Measurements from ENCODE around the gene CS. TPM values are rescaled to one million over a fixed set of nuclear protein-coding genes. Genes with fewer than 3 reads are reported as not detected.
A peak's percentile ranks its signal among the peaks of the same experiment; 100 is the strongest.
"Not testable (repeated sequence)": the region's sequence is repeated elsewhere in the genome, so short reads cannot be mapped to it uniquely, and the experiment has no call there.

CS gene
- total and polyA plus RNA-seq, 2 of the 4 experiments (the other 2 are of a cell fraction): 139 to 146 TPM

- POLR2A ChIA-PET (ENCODE audit: unreplicated experiment): no interaction called here
- in situ Hi-C loops (cut with MboI; ENCODE audit: low sequenced_read_pairs) (no loop called here), intact Hi-C loops (cut with micrococcal nuclease) (no loop called here), dilution Hi-C loops (cut with HindIII; ENCODE audit: low sequenced_read_pairs, unreplicated experiment) (no loop called here)
- H4K8ac ChIP-seq (ENCODE audit: low read depth in 2 of 2, low read length in 2 of 2): no peak overlapping the region
- H3K9me3 ChIP-seq (ENCODE audit: control insufficient read depth, insufficient read depth, low read length): no peaks in the 10 kb centered on the region
- TF ChIP-seq USF2 (IDR thresholded peaks at IDR 0.05; ENCODE audit: low read depth, low read length): no peak
- no peak for TF ChIP-seq SMC3 (IDR thresholded peaks at IDR 0.05; ENCODE audit: low read depth, low read length)
- peak; percentile 70 for TF ChIP-seq CEBPB (IDR thresholded peaks at IDR 0.05; ENCODE audit: low read depth, low read length)
- no peak overlapping the region for H2AFZ ChIP-seq (replicated peaks; ENCODE audit: low read length, poor library complexity)
- peak overlapping the region; percentile 23; the same call in 1 of the 2 replicates for H3K27ac ChIP-seq (ENCODE audit: insufficient read depth, low read length)
- no peaks in the 10 kb centered on the region for H3K9me1 ChIP-seq (ENCODE audit: insufficient read depth, low read length)
- H3K9ac ChIP-seq (ENCODE audit: low read depth, low read length): no peak overlapping the region
- H3K23ac ChIP-seq (ENCODE audit: low read depth, low read length): no peak overlapping the region
- no peak overlapping the region for H2AK9ac ChIP-seq (replicated peaks; ENCODE audit: low read depth, low read length, poor library complexity)
- H4K5ac ChIP-seq (ENCODE audit: low read depth, low read length): no peak overlapping the region
- H2BK120ac ChIP-seq (ENCODE audit: low read depth, low read length): no peak overlapping the region
- DNase-seq: no peak
- CTCF ChIA-PET: interaction anchor here (0.6 to 1.0 kb wide), 2 partner anchors 96 to 178 kb away, joined by 3 to 4 read pairs; no protein-coding TSS in a partner anchor
- BruUV-seq (replicated peaks): no TSS peak
- H4K20me1 ChIP-seq (ENCODE audit: insufficient read depth, low read length): peaks cover 14% of the 10 kb centered on the region
- WGBS, 2 experiments (ENCODE audit: extremely low coverage in 2 of 2, insufficient read length in 1 of 2): no CpG with 5 or more reads among the region's 4 CpGs
- H3K14ac ChIP-seq (replicated peaks; ENCODE audit: low read depth, low read length): no peak overlapping the region
- no peak overlapping the region for H3K18ac ChIP-seq (ENCODE audit: low read depth, low read length)
- H2BK5ac ChIP-seq (ENCODE audit: low read depth, low read length, poor library complexity, severe bottlenecking): no peak overlapping the region
- H3K4ac ChIP-seq (ENCODE audit: low read depth, low read length): no peak overlapping the region
- no peak overlapping the region for H2BK15ac ChIP-seq (ENCODE audit: low read depth, low read length)
- H3K79me1 ChIP-seq (ENCODE audit: low read depth in 1 of 2, low read length in 2 of 2): peaks cover 33 to 55% of the 10 kb centered on the region in 2 experiments
- H3K4me3 ChIP-seq (ENCODE audit: insufficient read depth, low read depth, low read length): no peak overlapping the region
- no peak overlapping the region for H3K4me2 ChIP-seq (ENCODE audit: low read depth, low read length)
- no peak overlapping the region for H2BK20ac ChIP-seq (ENCODE audit: low read depth, low read length)
- H3K36me3 ChIP-seq (ENCODE audit: control insufficient read depth, insufficient read depth, low read length): peaks cover 35% of the 10 kb centered on the region
- H3K56ac ChIP-seq (ENCODE audit: extremely low read depth, insufficient read depth, low read length): no peak overlapping the region
- peaks cover 4% of the 10 kb centered on the region; the same call in 1 of the 2 replicates for H3K4me1 ChIP-seq (ENCODE audit: control insufficient read depth, insufficient read depth, low read length)
- no peak; the same call in 1 of the 2 replicates for ATAC-seq (ENCODE audit: low read depth)
- no peak overlapping the region for H4K91ac ChIP-seq (ENCODE audit: insufficient read depth, low read depth, low read length)
- no peak overlapping the region for H2AK5ac ChIP-seq (ENCODE audit: low read depth, low read length)
- no peaks in the 10 kb centered on the region for H3K27me3 ChIP-seq (ENCODE audit: control insufficient read depth, insufficient read depth, low read length)
Observed at GRCh38 chr12:56286044-56286830, 13.9 kb downstream of the CS start.

GRCh38 chr12:56284263-56284662, 15.9 kb downstream of the CS start:
- CTCF ChIA-PET: interaction anchor here (0.6 to 0.7 kb wide), 2 partner anchors 10 to 179 kb away, joined by 3 read pairs; no protein-coding TSS in a partner anchor
- not testable (repeated sequence) for H2BK5ac ChIP-seq (ENCODE audit: low read depth, low read length, poor library complexity, severe bottlenecking)

More at GRCh38 chr12:56284263-56284662, 15.9 kb downstream of the CS start:
- H3K4me1 ChIP-seq (ENCODE audit: control insufficient read depth, insufficient read depth, low read length); ATAC-seq (ENCODE audit: low read depth); H3K9ac ChIP-seq (ENCODE audit: low read depth, low read length); H3K56ac ChIP-seq (ENCODE audit: extremely low read depth, insufficient read depth, low read length); H3K27ac ChIP-seq (ENCODE audit: insufficient read depth, low read length); H4K91ac ChIP-seq (ENCODE audit: insufficient read depth, low read depth, low read length); H2AK5ac ChIP-seq (ENCODE audit: low read depth, low read length); H4K5ac ChIP-seq (ENCODE audit: low read depth, low read length); H3K4me2 ChIP-seq (ENCODE audit: low read depth, low read length); H3K23ac ChIP-seq (ENCODE audit: low read depth, low read length); H2BK15ac ChIP-seq (ENCODE audit: low read depth, low read length); H2AFZ ChIP-seq (replicated peaks; ENCODE audit: low read length, poor library complexity); H2AK9ac ChIP-seq (replicated peaks; ENCODE audit: low read depth, low read length, poor library complexity); POLR2A ChIA-PET (ENCODE audit: unreplicated experiment); BruUV-seq (replicated peaks); H3K27me3 ChIP-seq (ENCODE audit: control insufficient read depth, insufficient read depth, low read length); in situ Hi-C loops (cut with MboI; ENCODE audit: low sequenced_read_pairs); H3K14ac ChIP-seq (replicated peaks; ENCODE audit: low read depth, low read length); H3K9me1 ChIP-seq (ENCODE audit: insufficient read depth, low read length); H2BK20ac ChIP-seq (ENCODE audit: low read depth, low read length); DNase-seq; intact Hi-C loops (cut with micrococcal nuclease); H3K18ac ChIP-seq (ENCODE audit: low read depth, low read length); H3K4me3 ChIP-seq (ENCODE audit: insufficient read depth, low read depth, low read length); H2BK120ac ChIP-seq (ENCODE audit: low read depth, low read length); H4K8ac ChIP-seq (ENCODE audit: low read depth in 2 of 2, low read length in 2 of 2); H3K4ac ChIP-seq (ENCODE audit: low read depth, low read length); H3K9me3 ChIP-seq (ENCODE audit: control insufficient read depth, insufficient read depth, low read length); dilution Hi-C loops (cut with HindIII; ENCODE audit: low sequenced_read_pairs, unreplicated experiment): not testable (repeated sequence)
- WGBS, 2 experiments (ENCODE audit: extremely low coverage in 2 of 2, insufficient read length in 1 of 2): no CpG with 5 or more reads among the region's 5 CpGs
- H3K36me3 ChIP-seq (ENCODE audit: control insufficient read depth, insufficient read depth, low read length): peaks cover 38% of the 10 kb centered on the region
- peaks cover 28 to 43% of the 10 kb centered on the region in 2 experiments for H3K79me1 ChIP-seq (ENCODE audit: low read depth in 1 of 2, low read length in 2 of 2)
- H4K20me1 ChIP-seq (ENCODE audit: insufficient read depth, low read length): peaks cover 14% of the 10 kb centered on the region
